AG10803 (cell line): ENCODE results near the gene DNAJC8.

Experiments used
- DNase-seq: peaks from one replicate; pipeline ENCODE4 v3.0.0; 2010; ENCODE audit warnings: low read depth
- H3K4me3 ChIP-seq: 2 replicates; pipeline ENCODE4 v1.5.1; 2011; ENCODE audit warnings: mild to moderate bottlenecking, low read length, control low read depth
- CTCF ChIP-seq: conservative IDR thresholded peaks from 2 replicates; pipeline ENCODE4 v1.5.1; 2011; ENCODE audit warnings: mild to moderate bottlenecking, low read length, control low read depth, inconsistent platforms

DNAJC8 gene

GRCh38 chr1:28157894-28158293, 74.9 kb downstream of the DNAJC8 start:
- no peak for TF ChIP-seq CTCF
- H3K4me3 ChIP-seq, result no peak overlapping the region

GRCh38 chr1:28156821-28157220, 76.0 kb downstream of the DNAJC8 start:
- TF ChIP-seq CTCF, result no peak
- DNase-seq, result no peak
- no peak overlapping the region for H3K4me3 ChIP-seq

More at GRCh38 chr1:28157894-28158293, 74.9 kb downstream of the DNAJC8 start:
- DNase-seq, result no peak

- no peak overlapping the region for H3K4me3 ChIP-seq
- no peak for DNase-seq
- TF ChIP-seq CTCF, result no peak
These were observed 77.2 kb downstream of the DNAJC8 start for GRCh38 chr1:28155628-28156027.

GRCh38 chr1:28154078-28154594, 78.7 kb downstream of the DNAJC8 start:
- H3K4me3 ChIP-seq, result no peak overlapping the region
- TF ChIP-seq CTCF, result no peak
- no peak for DNase-seq
